HG03520 (cell line): ENCODE results near the gene DAPK1.

ENCODE experiments used
- ATAC-seq: cut with Tn5 transposase; IDR thresholded peaks from one replicate; pipeline ENCODE4 v1.9.1; 2021; ENCODE audit warnings: mild to moderate bottlenecking, moderate library complexity; ENCODE audit not compliant: unreplicated experiment

Gene DAPK1

DNA sequence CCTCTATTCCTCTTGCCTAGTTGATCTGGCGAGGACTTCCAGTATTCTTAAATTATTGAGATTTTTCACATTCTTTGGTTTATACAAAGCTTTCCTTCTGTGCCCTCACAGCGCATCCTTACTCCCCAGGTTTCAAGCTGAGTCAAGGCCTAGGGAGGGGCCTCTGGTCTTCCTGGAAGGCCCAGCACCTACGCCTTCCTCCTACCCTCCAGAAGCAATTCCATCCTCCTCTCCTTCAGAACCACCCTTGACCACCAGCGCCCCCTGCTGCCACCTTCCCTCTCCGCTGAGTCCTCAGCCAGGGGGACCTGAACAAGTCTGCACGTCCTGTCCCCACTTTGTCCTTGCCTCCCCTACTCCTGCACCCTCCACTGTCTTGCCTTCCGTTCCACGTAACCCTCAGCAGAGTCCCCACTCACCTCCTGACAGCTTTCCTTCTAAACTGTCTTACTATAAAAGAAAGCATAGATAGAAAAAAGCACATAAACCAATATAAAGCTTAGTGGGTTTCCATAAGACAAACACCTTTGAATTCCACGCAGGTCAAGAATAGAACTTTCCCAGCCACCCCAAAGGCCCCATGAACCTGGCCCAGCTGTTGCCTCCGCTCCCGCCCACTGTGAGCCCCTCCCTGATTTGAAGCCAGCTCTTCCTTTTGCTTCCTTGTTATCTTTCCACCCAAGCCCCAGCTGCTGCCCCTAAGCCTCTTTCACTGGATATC is 165.3 kb downstream of the DAPK1 start:
- no peak for ATAC-seq

DNA sequence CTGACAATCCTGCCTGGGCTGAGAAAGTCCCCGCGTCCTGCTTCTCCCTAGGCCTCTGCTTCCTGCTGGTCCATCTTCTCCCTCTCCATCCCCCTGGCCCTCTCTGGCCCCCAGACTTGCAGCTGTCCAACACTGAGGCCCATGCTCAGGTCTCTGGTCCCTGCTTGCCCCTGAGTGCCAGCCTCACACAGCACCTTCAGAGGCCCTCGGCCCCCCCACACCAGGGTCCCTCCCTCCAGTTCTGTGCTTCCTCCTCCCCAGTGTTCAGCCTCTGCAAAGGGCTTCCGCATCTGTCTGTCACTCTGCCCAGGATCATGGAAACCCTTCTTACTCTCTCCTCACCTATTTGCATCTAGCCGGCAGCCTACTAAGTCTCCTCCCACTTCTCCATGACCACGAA is 165.9 kb downstream of the DAPK1 start:
- no peak for ATAC-seq

DNA sequence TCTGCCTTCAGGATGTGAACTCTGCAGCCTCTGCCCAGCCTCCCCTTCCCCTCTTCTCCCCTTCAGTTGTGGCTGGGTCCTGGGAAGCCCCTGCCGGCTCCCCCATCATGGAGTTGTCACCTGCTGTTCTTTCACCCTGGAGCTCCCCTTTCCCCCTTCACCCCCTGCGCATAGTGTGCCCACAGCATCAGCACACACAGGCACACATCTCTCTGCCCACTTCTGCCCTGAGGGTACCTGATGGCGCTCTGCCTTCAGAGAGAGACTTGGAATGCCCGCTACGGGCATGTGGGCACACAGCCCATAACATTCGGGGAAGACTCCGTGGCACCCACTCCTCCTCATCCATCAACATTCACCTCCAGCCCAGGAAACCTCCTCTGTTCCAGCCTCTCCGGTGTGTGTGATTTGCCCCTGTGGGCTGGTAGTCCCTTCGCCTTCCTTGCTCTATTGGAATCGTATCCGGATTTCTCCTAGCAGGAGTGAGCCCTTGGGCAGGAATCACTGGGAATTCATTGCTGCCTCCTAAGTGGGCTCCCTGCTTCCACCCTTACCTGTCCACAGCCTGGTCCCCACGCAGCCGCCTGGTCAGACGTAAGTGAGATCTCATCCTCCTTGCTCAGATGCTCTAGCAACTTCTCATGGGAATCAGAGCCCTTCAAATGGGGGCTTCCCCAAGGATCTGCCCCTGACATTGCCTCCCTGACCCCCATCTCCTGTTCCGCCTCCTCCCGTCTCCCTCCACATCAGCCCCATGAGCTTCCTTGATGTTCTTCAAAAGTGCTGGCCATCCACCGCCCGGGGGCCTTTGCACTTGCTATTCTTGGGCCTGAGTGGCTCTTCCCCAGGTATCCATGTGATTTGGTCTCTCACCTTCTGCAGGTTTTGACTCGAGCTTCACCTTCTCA is 166.7 kb downstream of the DAPK1 start:
- ATAC-seq = no peak

DNA sequence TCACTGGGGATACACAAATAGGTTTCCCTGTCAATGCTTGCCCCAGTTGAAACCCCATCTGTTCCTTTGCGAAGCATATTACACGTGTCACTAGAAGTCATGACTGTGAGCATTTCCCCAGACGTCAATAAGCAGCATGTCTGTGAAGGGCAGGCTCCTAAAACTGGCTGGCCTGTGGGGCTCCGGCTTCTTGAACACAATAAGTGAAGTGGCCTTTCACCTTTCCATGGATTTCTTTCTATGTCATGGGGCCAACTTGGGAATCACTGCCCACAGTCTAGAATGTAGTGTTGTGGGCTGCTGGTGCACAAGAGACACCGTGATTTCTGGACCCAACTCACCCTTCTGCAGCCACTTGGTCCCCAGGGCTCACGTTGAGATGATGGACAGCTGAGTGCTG is 167.8 kb downstream of the DAPK1 start:
- ATAC-seq = no peak

DNA sequence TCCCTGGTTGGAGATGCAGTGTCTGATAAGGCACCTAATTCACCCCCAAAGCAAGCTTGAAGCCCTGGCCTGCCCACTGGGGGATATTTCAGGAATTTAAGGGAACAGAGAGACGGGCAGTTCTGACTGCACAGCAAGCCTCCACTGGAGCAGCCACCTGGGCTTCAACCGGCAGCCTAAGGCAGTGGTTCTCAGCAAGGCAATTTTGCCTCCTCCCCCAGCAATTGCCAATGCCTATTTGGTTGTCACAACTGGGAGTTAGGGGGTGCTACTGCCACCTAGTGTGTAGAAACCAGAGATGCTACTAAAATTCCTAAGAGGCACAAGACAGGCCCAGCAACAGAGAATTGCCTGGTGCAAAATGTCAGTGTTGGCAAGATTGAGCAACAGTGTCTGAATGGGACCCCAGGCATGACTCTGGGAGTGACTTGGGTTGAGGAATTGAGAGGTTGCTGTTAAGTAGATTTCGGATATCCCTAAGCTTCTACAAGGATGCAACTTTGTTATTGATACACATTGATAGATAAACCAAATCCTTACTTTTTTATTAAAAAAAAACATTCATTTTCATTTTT is 169.6 kb downstream of the DAPK1 start:
- ATAC-seq = no peak

DNA sequence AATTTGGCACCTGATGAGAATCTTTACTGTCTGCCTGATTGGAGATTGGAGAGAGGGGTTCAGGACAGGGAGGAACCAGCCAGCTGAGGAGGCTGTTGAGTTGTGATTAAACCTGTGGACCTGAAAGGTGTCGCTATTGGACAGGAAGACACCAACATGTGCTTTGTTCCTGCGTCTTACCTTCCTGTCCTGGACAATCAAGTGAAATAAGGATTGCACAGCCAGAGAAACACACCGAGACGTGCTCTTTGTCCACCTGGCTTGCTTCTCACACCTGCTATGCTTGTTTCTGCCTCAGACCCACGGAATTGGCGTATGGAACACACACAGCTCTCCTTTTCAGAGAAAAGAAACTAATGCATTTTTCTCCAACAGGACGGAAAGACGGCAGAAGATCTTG is 170.6 kb downstream of the DAPK1 start:
- no peak for ATAC-seq

DNA sequence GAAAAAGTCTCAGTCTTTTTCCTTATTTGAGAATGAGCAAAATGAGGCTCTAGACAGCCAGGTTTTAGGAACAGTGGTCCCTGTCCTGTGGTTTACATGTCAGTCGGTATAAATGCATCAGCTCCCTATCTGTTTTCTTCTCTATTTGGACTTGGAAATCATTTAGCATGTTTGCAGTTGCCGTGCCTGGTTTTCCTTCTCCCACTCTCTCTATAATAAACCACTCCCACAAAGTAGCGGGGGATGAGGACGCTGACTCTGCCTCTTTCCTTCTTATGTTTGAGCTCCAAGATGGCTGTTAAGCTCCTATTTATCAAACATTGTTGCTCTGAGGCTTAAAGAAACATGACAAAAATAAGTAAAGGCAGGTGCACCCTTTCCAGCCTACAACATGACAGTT is 171.1 kb downstream of the DAPK1 start:
- ATAC-seq = no peak

DNA sequence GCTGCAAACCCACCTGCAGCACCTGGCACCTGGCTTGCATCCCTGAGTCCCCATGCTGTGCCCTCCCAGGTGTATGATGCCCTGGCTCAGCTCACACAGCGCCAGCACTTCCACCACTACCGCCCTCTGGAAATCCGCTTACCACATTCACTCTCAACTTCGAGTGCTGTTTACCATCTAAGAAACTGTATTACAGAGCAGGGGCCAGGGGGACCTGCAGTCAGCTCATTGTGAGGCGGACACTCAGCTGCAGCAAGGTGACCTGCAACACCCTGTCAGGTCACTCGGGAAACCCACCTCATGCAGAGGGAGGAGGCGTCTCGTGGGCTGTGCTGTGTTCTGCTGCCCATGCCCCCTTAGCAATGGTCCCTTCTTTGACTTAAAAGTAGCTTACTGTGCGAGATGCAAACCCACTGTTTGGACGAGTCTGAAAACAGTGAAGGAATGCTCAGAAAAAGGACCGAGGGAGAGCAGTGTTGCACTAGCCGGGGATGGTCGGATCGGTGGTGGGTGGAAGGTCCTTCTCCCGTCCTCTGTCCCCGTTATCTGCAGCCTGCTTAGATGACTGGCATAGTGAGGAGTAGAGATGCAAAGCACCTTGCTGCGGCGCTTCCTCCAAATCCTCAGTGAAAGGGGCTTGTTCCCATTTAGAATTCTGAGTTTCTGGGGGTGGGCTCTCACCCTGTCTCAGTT is 173.1 kb downstream of the DAPK1 start:
- no peak for ATAC-seq

DNA sequence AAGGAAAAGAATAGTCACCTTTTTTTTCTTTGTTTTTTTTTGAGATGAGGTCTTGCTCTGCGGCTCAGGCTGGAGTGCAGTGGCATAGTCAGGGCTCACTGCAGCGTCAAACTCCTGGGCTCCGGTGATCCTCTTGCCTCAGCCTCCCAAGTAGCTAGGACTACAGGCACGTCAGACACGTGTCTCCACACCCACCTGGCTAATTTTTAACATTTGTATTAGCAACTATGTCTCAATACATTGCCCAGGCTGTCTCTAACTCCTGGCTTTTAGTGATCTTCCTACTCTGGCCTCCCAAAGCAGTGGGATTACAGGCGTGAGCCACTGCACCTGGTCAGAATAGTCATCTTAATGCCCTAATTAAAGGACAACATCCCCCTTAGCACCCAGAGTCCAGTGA is 173.8 kb downstream of the DAPK1 start:
- ATAC-seq = no peak

DNA sequence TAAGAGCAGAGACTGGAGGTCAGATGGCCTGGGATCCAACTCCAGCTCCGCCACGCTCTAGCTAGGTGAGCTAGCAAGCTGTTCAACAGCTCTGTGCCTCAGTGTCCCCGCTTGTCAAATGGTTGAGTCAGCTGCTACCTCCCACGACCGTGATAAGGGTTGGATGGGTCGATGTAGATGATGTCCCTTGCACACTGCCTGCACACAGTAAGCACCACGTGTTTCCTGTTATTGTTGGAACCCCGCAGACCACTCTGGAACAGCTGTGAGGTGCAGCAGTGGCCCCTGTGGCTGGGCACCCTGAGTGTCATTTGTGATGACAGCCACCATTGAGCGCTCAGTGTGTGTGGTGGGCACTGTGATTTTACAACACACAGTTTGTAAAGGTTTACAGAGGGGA is 174.3 kb downstream of the DAPK1 start:
- ATAC-seq = no peak

DNA sequence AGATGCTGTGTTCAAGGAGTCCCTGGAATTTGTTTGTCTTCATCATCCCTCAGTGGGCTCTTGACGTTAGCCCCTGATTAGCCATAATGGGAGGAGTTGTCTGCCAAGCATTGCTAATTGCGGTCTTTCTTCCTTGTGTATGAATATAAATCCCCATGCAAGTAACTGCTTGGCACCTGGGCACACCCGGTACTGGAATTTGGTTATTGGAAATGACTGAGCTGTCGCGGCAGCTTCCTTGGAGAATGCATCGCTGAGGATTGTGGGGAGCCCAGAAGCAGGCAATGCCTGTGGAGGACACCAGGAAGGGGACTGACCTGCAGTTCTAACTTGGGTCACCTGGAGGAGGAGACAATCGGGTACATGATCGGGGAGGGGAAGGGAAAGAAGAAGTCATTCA is 174.9 kb downstream of the DAPK1 start:
- no peak for ATAC-seq

DNA sequence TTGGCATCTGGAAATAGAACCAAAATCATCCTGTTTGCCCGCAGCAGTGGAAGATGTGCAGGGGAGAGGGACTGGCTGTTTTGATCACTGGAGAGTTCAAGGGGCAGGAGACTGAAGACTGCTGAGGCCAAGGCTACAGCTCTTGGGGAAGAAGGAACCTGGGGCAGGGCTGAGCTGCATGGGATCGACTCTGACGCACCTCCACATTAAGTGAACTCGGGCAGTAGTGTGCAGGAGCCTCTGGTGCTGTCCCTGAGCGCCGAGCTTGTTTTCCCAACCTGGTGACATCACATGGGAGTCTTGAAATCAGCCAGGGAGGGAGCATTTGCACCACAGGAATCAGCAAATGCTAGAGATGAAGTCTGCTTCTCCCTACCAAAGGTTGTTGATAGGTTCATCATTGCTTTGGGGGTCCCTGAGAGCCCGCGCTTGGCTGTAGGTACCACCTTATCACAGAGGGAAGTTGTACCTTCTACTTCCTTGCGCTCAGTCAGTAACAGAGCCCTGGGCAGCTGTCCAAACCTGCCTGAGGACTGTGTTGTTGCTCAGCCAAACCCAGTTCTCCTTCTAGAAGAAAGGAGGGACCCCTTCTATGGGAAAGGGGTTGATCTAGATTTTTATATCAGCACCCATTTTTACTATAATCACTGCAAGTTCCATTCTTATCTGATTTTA is 175.9 kb downstream of the DAPK1 start:
- ATAC-seq = no peak

DNA sequence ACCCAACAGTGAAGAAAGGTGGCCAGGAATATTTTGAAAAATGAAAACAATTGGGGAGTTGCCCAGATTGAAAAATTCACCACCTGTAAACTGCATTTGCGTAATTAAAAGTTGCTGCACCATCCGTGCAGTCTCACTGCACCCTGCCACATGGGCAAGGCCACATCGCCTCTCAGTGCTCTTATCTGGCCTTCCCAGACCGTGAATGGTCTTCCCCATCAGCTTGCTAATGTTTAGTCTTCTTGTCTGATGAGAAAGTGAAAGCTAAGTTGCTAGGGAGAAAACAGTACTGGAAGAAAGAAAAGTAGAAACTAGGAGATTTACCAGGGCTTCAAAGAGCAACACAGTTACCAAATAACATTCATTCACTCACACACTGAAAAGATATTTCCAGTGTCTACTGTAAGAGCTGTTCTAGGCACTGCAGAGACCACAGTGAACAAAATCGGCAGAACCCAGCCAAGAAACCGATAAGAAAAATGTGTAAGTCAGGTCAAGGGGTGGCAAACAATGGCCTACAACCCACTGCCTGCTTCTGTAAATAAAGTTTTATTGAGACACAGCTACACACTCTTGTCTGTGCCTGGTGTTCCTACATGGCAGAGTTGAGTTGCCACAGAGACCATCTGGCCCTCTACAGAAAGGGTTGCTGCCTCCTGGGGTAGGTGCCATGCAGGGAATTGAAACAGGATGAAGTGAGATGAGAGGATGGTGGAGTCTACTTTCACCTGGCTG is 177.1 kb downstream of the DAPK1 start:
- no peak for ATAC-seq

DNA sequence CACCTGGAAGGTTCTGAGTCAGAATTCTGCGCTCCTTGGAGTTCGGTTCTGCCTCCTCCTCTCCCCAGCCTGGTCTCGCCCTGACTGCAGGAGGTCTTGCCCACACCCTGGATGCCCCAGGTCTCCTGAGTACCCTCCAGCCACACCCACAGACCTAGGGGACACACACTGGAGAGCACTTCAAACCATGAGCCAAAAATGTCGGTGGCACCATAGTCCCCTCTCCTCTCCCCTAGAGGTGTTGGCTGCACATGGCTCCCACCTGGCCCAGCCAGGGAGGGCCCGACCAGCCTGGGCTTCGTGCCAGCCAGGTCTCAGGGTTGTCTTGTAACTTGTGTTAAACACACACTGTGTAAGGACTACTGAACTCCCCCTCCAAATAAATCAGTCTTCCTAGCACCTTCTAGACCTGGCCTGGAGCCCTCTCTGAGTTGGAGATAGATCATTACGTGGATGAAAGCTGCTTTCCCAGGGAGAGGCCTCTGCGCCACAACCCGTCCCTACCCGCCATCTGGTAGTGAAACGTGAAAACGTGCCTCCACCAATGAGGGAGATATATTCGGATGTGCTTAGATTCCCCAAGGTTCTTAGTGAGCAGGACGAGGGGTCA is 178.3 kb downstream of the DAPK1 start:
- ATAC-seq = no peak

DNA sequence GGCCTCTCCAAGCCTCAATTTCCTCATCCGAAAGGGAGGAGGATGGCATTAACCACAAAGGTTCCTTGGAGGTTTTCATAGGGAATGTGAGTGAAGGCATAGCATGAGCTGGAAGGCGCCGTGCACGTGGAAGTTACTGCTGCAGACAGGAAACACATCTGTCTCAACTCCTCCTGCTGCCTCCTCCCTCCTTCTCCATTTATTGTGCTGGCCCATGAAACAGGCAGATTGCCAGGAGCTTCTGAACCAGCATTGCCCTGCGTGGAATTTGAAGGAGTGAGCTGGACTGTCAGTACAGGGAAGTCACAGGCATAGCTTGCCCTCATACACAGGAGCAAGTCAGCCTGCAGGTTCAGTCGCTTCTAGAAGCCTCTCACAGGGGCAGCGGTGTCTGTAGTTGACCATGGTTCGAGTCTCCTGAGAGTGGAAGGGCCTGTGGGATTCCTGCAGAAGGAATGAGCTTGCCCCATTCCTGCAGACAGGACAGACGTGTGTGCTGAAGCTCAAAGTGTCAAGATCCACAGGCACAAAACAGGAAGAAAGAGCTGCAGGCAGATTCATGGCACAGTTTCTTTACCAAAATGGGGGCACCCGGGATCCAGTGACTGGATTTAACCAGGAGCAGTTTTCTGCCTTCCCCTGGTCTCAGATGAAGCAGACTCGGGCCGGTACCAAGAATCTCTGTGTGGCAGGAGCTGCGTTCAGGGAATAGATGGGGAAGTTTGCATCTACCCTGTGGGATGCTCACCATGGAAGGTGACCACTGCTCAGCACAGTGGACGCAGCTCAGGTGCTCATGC is 179.5 kb downstream of the DAPK1 start:
- no peak for ATAC-seq

DNA sequence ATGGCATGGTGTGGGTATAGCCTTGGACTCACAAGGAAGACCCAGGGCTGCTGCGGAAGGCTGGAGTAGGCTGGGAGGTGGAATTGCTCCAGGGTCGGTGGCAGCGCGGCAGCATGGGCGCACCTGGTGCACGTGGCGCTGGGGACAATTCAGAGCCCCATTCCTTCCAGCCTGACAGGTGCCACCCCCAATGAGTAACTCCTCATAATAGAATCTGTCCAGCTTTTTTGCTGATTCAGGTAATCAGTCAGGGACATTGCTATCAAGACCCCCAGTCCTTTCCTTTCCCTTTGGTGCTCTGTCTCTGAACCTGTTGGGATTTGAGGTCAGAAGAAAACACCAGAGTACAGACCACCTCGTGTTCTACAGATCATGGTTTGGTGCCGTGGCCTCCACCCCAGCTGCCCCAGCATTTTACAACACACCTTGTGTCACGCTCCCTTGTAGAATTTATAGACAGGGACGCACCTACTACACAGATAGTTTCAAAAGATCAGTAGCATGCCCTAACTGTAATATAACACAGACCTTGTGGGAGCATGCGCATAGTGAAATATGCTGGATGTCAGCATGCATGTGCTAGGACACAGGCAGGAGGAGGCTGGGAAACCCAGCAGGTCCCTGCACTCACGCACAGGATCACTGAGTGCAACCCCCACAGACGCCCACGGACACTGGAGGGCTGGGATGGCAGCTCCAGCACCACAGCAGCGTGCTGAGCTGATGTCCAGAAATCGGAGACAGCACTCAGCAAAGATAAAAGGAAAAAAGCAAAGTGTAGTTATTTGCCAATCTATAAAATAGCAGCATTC is 180.3 kb downstream of the DAPK1 start:
- ATAC-seq = no peak

DNA sequence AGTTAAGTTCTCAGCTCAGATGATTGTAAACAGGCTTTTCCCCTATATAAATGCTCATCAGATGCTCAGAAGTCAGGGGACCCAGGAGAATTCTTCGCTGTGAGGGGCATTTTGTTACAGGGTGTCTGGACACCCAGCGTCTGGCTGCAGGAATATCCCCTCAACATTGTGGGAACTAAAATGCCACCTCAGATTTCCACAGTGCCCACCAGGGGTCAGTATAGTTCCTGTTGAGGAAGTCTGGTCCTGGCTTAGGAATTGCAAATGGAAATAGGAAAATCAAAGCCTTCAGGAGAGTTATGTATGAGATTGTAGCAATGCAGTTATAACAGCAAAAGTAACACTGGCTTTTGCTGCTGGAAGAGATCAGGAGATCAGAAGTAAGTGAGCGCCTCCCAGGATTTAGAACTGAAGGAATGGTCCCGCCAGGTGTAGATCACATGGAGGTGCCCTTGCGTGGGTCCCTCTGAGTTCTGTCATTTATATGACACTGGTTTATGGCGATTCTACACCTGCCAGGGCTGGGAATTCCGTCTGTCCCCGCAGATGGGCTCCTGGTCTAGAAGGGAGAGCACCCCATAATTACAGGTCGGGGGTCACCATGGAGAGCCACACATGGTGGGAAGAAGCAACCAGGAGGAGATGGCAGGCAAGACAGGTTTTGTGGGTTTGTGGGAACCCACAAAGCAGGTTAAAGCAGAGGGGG is 181.1 kb downstream of the DAPK1 start:
- ATAC-seq = no peak
